ENCODE results near the gene G0S2. TPM values are rescaled to one million over a fixed set of nuclear protein-coding genes. Genes with fewer than 3 reads are reported as not detected.
A peak's percentile ranks its signal among the peaks of the same experiment; 100 is the strongest.

G0S2 gene
- total and polyA plus RNA-seq, 10 of the 15 experiments (the other 5 are each of a cell fraction or from before 2014, with no cell fraction given), result 0.07 to 0.51 (median 0.23) TPM

GRCh38 chr1:209657140-209657879 lies 17.9 kb upstream of the G0S2 start:
- BruUV-seq (replicated peaks), result no TSS peak
- ChIA-PET POLR2A (interaction anchor here (0.6 to 3.6 kb wide), 5 partner anchors 11 to 110 kb away, joined by 3 to 43 read pairs (median 4); partner anchors contain the start of gene G0S2), SMC1A (ENCODE audit: uncharacterized antibody, unreplicated experiment) (interaction anchor here (0.8 to 17.6 kb wide), 7 partner anchors 8 to 30 kb away, joined by 3 to 261 read pairs (median 5); partner anchors contain the start of gene G0S2), RAD21 (ENCODE audit: unreplicated experiment) (interaction anchor here (0.8 to 15.7 kb wide), 8 partner anchors 12 to 110 kb away, joined by 3 to 195 read pairs (median 4); partner anchors contain the start of gene G0S2), CTCF (interaction anchor here (0.9 to 2.7 kb wide), 8 partner anchors 17 to 93 kb away, joined by 3 to 23 read pairs (median 4); partner anchors contain the start of gene G0S2)
- H3K4me1 ChIP-seq (ENCODE audit: control insufficient read depth, insufficient read depth, low read length), result peaks cover 23% of the 10 kb centered on the region
- peak overlapping the region; percentile 47; the same call in 1 of the 2 replicates for H3K4me2 ChIP-seq (ENCODE audit: control insufficient read depth, insufficient read depth)
- intact Hi-C loops (cut with micrococcal nuclease; ENCODE audit: unreplicated experiment), result loop anchor here (5.0 kb wide), 1 partner anchor 735 kb away; no protein-coding TSS in a partner anchor
- WGBS (ENCODE audit: insufficient coverage, insufficient replicate concordance, low lambda C conversion rate, missing lambda C conversion rate), result 36% methylated on average over 9 of the region's 9 CpGs
- peak; percentile 69 for ATAC-seq
- H3K27me3 ChIP-seq (replicated peaks in 1 of 2; ENCODE audit: control insufficient read depth in 2 of 2, insufficient read depth in 2 of 2, low read length in 1 of 2), result no peaks in the 10 kb centered on the region; a peak in 1 of 4 replicates
- H2AFZ ChIP-seq (ENCODE audit: control insufficient read depth, low read depth, low read length), result no peak overlapping the region; the same call in 1 of the 2 replicates
- in situ Hi-C loops (cut with MboI), result no loop called here
- FAIRE-seq, result no peak
- no peak overlapping the region for H3K9ac ChIP-seq (ENCODE audit: control insufficient read depth, insufficient read depth, low read length)
- no peaks in the 10 kb centered on the region for H4K20me1 ChIP-seq (ENCODE audit: control insufficient read depth, insufficient read depth)
- DNase-seq (ENCODE audit: low read depth, low spot score), result no peak
- H3K79me2 ChIP-seq (ENCODE audit: control insufficient read depth, insufficient read depth, low read length), result no peaks in the 10 kb centered on the region
- no peak overlapping the region for H3K27ac ChIP-seq (ENCODE audit: control insufficient read depth, insufficient read depth)
- H3K4me3 ChIP-seq, result no peak overlapping the region
- H3K9me3 ChIP-seq (replicated peaks; ENCODE audit: control insufficient read depth, insufficient read depth, low read length), result no peaks in the 10 kb centered on the region
- no peaks in the 10 kb centered on the region for H3K36me3 ChIP-seq (ENCODE audit: control insufficient read depth in 2 of 2, insufficient read depth in 2 of 2, low read length in 1 of 2)
- TF ChIP-seq ZNF274 (IDR thresholded peaks at IDR 0.05; ENCODE audit: insufficient read depth, insufficient read length) (no peak), STAT1 (conservative IDR thresholded peaks at IDR 0.05) (no peak), ESRRA (IDR thresholded peaks at IDR 0.05; ENCODE audit: low read length) (no peak), SUZ12 (IDR thresholded peaks at IDR 0.05; ENCODE audit: unreplicated experiment) (no peak), ZNF622 (IDR thresholded peaks at IDR 0.05) (no peak), RUNX3 (IDR thresholded peaks at IDR 0.05; ENCODE audit: low read length) (peak; percentile 74), EZH2 (IDR thresholded peaks at IDR 0.05; ENCODE audit: borderline replicate concordance, control insufficient read depth, low read depth, low read length) (no peak), CREB1 (IDR thresholded peaks at IDR 0.05; ENCODE audit: low read depth) (peak; percentile 85), NR2F1 (conservative IDR thresholded peaks at IDR 0.05) (peak; percentile 86), PAX5 (IDR thresholded peaks at IDR 0.05; ENCODE audit: borderline replicate concordance, low read depth, low read length) (0 out of 2 replicates have a peak, but pooled peaks have one; percentile 16), ZBTB11 (CRISPR knock-in tag; IDR thresholded peaks at IDR 0.05) (no peak), BCL11A (IDR thresholded peaks at IDR 0.05; ENCODE audit: low read depth, low read length) (no peak), RAD21 (IDR thresholded peaks at IDR 0.05; ENCODE audit: insufficient read depth, low read depth, low read length) (0 out of 2 replicates have a peak, but pooled peaks have one; percentile 10), PKNOX1 (IDR thresholded peaks at IDR 0.05) (peak; percentile 29; the same call in 1 of the 2 replicates), SREBF1 (IDR thresholded peaks at IDR 0.05; ENCODE audit: low read length) (no peak), IKZF2 (IDR thresholded peaks at IDR 0.05) (peak; percentile 25 to 48; a peak in 2 of 4 replicates), WRNIP1 (IDR thresholded peaks at IDR 0.05; ENCODE audit: borderline replicate concordance, low read depth, low read length) (no peak), NR2C1 (IDR thresholded peaks at IDR 0.05) (peak; percentile 69), CREM (IDR thresholded peaks at IDR 0.05; ENCODE audit: low read depth) (peak; percentile 56; the same call in 1 of the 2 replicates)

All from GM12878 (cell line).